Upper lobe of left lung (tissue), 6 donors: Measurements from ENCODE around the gene MAEL. TPM values are rescaled to one million over a fixed set of nuclear protein-coding genes. Genes with fewer than 3 reads are reported as not detected.

ENCODE experiments used
- ATAC-seq, 2 donors: fragments of 200-7000 bp; cut with Tn5 transposase; one replicate each; pipeline ENCODE4 v1.9.1; 2022; ENCODE audit warnings: mild to moderate bottlenecking in 2 of 2, moderate library complexity in 2 of 2; ENCODE audit not compliant: low FRiP score in 2 of 2
- DNase-seq, 2 donors: peaks; one replicate each; pipeline ENCODE4 v3.0.0-alpha.2; 2019 to 2020
- H3K27ac ChIP-seq, 4 donors: fragments of 200-600 bp; sonication (generic); one replicate each; pipeline ENCODE4 v1.5.1; 2016 to 2019
- H3K27me3 ChIP-seq, 4 donors: fragments of 200-600 bp; sonication (generic); one replicate each; pipeline ENCODE4 v1.5.1; 2017 to 2019
- H3K36me3 ChIP-seq, 4 donors: fragments of 200-600 bp; sonication (generic); one replicate each; pipeline ENCODE4 v1.5.1; 2016 to 2019
- H3K4me1 ChIP-seq, 4 donors: fragments of 200-600 bp; sonication (generic); one replicate each; pipeline ENCODE4 v1.5.1; 2018 to 2019
- H3K4me3 ChIP-seq, 4 donors: fragments of 200-600 bp; sonication (generic); one replicate each; pipeline ENCODE4 v1.5.1; 2017 to 2019; ENCODE audit warnings: mild to moderate bottlenecking in 2 of 4, moderate library complexity in 1 of 4
- H3K9me3 ChIP-seq, 4 donors: fragments of 200-600 bp; sonication (generic); one replicate each; pipeline ENCODE4 v1.5.1; 2018 to 2019
- EP300 ChIP-seq, 4 donors: sonication (generic); formaldehyde crosslinking; IDR thresholded peaks; one replicate each; pipeline ENCODE4 v1.5.1; 2017; ENCODE audit warnings: antibody characterized with exemption in 4 of 4, control low read depth in 2 of 4
- POLR2A ChIP-seq, 4 donors: fragments of 450-650 bp; IDR thresholded peaks; one replicate each; pipeline ENCODE4 v1.5.1; 2016 to 2017; ENCODE audit warnings: antibody characterized with exemption in 4 of 4, mild to moderate bottlenecking in 2 of 4
- POLR2AphosphoS5 ChIP-seq, 2 donors: sonication (generic); formaldehyde crosslinking; IDR thresholded peaks; one replicate each; pipeline ENCODE4 v1.5.1; 2017; ENCODE audit warnings: antibody characterized with exemption in 2 of 2
- WGBS, 2 donors: methylation state at CpG; one replicate each; pipeline ENCODE4 v1.1.5; 2017 to 2018; 5-methylcytosine and 5-hydroxymethylcytosine counted together
- total RNA-seq, 6 donors: library from RNA; depleted of rRNA in 4 of 6; stranded (reverse); fragments of >200 nt in 4 of 6; gene quantifications; one replicate each; pipeline versions ENCODE4 v1.1.0 to v1.2.1, GENCODE V29; 2016 to 2021
- TF ChIP-seq, protein P1 (sequence below), 6 experiments: fragments of 450-650 bp in 4 of 6; fragments of 200-600 bp in 2 of 6; sonication (generic) in 2 of 6; IDR thresholded peaks; one replicate each; pipeline ENCODE4 v1.5.1; 2016 to 2019; ENCODE audit warnings: antibody characterized with exemption in 6 of 6
- donor health status: DM: no; HTN: no; CAD: no; lungs with moderate emphysema.
- donor health status: DM: no; HTN: yes; CAD: no; lungs with severe emphysema.

The MAEL gene
- total RNA-seq, 6 donors from 2014 or later, result not detected

- ATAC-seq, result no peak
- TF ChIP-seq, protein P1, sequence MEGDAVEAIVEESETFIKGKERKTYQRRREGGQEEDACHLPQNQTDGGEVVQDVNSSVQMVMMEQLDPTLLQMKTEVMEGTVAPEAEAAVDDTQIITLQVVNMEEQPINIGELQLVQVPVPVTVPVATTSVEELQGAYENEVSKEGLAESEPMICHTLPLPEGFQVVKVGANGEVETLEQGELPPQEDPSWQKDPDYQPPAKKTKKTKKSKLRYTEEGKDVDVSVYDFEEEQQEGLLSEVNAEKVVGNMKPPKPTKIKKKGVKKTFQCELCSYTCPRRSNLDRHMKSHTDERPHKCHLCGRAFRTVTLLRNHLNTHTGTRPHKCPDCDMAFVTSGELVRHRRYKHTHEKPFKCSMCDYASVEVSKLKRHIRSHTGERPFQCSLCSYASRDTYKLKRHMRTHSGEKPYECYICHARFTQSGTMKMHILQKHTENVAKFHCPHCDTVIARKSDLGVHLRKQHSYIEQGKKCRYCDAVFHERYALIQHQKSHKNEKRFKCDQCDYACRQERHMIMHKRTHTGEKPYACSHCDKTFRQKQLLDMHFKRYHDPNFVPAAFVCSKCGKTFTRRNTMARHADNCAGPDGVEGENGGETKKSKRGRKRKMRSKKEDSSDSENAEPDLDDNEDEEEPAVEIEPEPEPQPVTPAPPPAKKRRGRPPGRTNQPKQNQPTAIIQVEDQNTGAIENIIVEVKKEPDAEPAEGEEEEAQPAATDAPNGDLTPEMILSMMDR (IDR thresholded peaks at IDR 0.05), result no peak
- Histone ChIP-seq H3K4me1 (peaks cover 3 to 11% (median 8%) of the 10 kb centered on the region in 4 donors), H3K36me3 (no peaks in the 10 kb centered on the region), H3K4me3 (no peak overlapping the region), H3K9me3 (no peaks in the 10 kb centered on the region), H3K27ac (no peak overlapping the region), H3K27me3 (peaks cover 0 to 7% (median 3%) of the 10 kb centered on the region in 4 donors)
- WGBS, 2 donors, result 48 to 62% methylated on average over 3 of the region's 3 CpGs
- no peak for DNase-seq
Measured at GRCh38 chr1:166972193-166972592, 16.9 kb upstream of the MAEL start.

GRCh38 chr1:166972826-166973225 lies 16.3 kb upstream of the MAEL start:
- DNase-seq (no peak), ATAC-seq (no peak)
- TF ChIP-seq POLR2A (IDR thresholded peaks at IDR 0.05) (no peak), POLR2AphosphoS5 (IDR thresholded peaks at IDR 0.05) (no peak), EP300 (IDR thresholded peaks at IDR 0.05) (no peak)
- TF ChIP-seq, protein P1 (IDR thresholded peaks at IDR 0.05), result no peak
- no peaks in the 10 kb centered on the region for H3K36me3 ChIP-seq
- peaks cover 0 to 7% (median 3%) of the 10 kb centered on the region in 4 donors for H3K27me3 ChIP-seq
- WGBS, 2 donors, result 46 to 55% methylated on average over 2 of the region's 2 CpGs
- no peak overlapping the region for H3K4me3 ChIP-seq
- H3K4me1 ChIP-seq, result peaks cover 3 to 11% (median 8%) of the 10 kb centered on the region in 4 donors
- no peak overlapping the region for H3K27ac ChIP-seq
- H3K9me3 ChIP-seq, result no peaks in the 10 kb centered on the region

DNA sequence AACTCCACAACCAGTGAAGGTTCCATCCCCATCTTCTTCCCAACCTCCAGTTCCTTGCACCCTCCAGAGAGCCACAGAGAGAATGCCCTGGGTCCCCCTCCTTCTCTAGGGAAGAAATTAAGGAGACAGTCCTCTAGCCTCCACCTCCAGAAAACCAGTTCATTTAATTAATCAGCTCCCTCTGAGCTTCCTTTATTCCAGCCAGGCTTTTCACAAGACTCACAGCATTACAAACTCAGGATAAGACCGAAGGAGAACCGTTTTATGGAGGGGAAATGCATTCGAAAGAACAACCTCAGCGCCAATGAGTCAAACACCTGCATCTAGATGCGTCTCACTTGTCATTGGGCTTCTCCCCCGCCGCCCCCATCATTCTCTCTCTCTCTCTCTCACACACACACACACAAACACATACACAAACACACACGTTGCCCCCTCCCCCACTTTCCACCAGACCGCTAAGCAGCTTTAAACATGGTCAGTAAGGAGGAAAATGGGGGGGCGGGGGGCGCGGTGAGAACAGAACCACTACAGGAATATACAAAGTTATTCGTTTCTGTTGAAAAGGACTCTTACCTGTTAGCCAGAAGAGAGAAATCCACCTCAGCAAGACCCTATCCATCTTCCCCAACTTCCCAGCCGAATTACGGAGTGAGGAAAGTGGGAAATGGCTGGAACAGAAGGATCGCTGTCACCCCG lies 14.3 kb upstream of the MAEL start:
- no peaks in the 10 kb centered on the region for H3K9me3 ChIP-seq
- no peaks in the 10 kb centered on the region for H3K36me3 ChIP-seq
- H3K27ac ChIP-seq, result no peak overlapping the region
- no peak for ATAC-seq
- TF ChIP-seq POLR2A (IDR thresholded peaks at IDR 0.05) (no peak), EP300 (IDR thresholded peaks at IDR 0.05) (no peak), POLR2AphosphoS5 (IDR thresholded peaks at IDR 0.05) (no peak)
- TF ChIP-seq, protein P1 (IDR thresholded peaks at IDR 0.05), result no peak
- H3K4me3 ChIP-seq, result peak overlapping the region in 3 of 4 donors; percentile 68 to 86 (median 68)
- WGBS, 2 donors, result 3 to 4% methylated on average over 15 to 17 of the region's 17 CpGs
- no peak for DNase-seq
- H3K27me3 ChIP-seq, result peaks cover 0 to 7% (median 3%) of the 10 kb centered on the region in 4 donors
- peaks cover 3 to 11% (median 8%) of the 10 kb centered on the region in 4 donors for H3K4me1 ChIP-seq

DNA sequence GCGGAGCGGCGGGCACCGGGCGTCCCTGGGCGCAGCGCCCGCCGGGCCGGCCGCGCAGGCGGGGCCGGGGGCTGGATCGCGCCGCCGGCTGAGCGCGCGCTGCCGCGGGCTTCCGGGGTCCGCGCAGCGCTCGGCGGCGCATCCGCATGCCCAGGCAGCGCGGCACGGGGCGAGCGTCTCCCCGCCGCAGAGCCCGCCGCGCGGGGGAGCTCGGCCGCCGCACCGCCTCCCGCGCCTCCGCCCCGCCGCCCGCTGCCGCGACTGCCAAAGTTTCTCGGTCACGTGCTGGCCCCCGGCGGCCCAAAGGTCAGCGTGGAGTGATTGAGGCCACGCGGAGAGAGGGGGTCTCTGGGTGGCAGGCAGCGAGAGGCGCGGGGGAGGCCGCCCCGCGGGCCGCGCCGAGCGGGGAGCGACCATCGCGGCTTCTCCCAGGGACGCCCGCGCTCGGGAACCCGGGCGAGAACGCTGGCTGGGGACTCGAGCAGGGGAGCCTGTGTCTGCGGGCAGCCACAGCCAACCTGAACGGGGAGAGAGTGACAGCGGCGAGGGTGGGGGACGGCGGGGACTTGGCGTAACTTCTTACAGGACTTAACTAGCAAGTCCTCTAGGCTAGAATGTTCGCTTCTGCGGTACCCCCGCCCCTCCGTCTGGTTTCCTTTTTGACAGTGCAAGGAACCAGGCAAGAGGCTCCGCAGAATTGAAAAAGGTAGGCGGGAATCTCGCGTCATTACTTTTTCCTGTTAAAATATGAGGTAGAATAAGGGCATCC lies 13.5 kb upstream of the MAEL start, which contains the start of gene ILDR2:
TSS of gene ILDR2 (minus strand) at position 180 of the 769 bp plus-strand sequence. CDS start 272 bp downstream, outside the sequence.
- DNase-seq, result peak; percentile 46 to 91

More for the DNA sequence above, 13.5 kb upstream of the MAEL start, which contains the start of gene ILDR2:
- ATAC-seq, result peak in 1 of 2 donors; percentile 88
- Histone ChIP-seq H3K36me3 (no peaks in the 10 kb centered on the region), H3K9me3 (no peaks in the 10 kb centered on the region), H3K27me3 (peaks cover 0 to 7% (median 3%) of the 10 kb centered on the region in 4 donors), H3K4me3 (peak within 1 kb of the TSS; percentile 52 to 86 (median 68)), H3K27ac (peak within 1 kb of the TSS in 3 of 4 donors; percentile 11 to 71 (median 28)), H3K4me1 (peaks cover 3 to 11% (median 8%) of the 10 kb centered on the region in 4 donors)
- WGBS, 2 donors, result 0 to 2% methylated on average over 8 to 26 of the region's 97 CpGs
- TF ChIP-seq EP300 (IDR thresholded peaks at IDR 0.05) (no peak), POLR2AphosphoS5 (IDR thresholded peaks at IDR 0.05) (no peak)
- TF ChIP-seq, protein P1 (IDR thresholded peaks at IDR 0.05), result peak in 4 of 6 experiments; percentile 9 to 32 (median 22)
